H54 (cell line): Measurements from ENCODE around the gene ACBD6.

Experiments used
- DNase-seq: peaks from one replicate; pipeline ENCODE4 v3.0.0; 2011; ENCODE audit warnings: low spot score, mixed read lengths; ENCODE audit not compliant: insufficient read length
- FAIRE-seq: peaks from 3 replicates; lab custom pipeline; 2011; peaks lifted over from hg19 to GRCh38; lab: Jason Lieb, UNC
- POLR2A ChIP-seq: IDR thresholded peaks from 2 replicates; pipeline ENCODE4 v1.6.1; 2011; ENCODE audit warnings: low read depth, mild to moderate bottlenecking, low read length

Gene ACBD6

GRCh38 chr1:180261524-180262155 is 240.7 kb downstream of the ACBD6 start:
- no peak for TF ChIP-seq POLR2A
- no peak for FAIRE-seq
- DNase-seq, result no peak

DNA sequence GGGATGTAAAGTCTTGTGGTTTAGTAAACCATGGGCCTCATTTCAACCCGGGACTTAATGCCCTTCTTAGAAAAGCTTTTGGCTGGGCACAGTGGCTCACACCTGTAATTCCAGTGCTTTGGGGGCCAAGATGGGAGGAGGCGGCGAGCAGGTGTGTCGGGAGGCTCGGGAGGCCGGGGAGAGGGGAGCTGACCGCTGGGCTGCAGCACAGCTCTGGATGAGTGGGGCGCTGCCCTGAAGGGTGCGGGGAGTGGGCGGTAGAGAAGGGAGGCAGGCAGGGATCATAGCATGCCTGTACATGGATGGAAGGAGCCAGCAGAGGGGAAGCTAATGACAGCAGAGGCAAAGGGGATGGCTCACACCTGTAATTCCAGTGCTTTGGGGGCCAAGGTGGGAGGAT is 241.3 kb downstream of the ACBD6 start:
- no peak for FAIRE-seq

DNA sequence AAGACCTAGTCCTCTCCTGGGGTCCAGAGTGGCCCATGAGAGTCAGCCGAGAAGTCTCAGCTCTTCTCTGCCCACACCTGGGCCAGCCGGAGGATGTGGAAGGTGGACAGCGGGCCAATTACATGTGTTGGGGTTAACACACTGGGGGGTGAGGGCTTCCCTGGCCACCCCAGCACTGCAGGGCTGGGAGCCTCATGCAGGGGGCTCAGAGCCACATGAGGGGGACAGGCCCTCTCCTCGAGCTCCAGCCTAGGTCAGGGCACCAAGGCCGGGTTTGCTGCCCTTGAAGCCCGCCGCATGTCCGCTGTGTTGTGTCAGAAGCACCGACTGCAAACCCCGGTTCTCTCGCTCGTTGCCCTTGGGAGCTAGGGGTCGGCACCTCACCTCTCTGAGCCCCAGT is 241.8 kb downstream of the ACBD6 start:
- FAIRE-seq (no peak), DNase-seq (no peak)
- no peak for TF ChIP-seq POLR2A

More for the DNA sequence above, 241.3 kb downstream of the ACBD6 start:
- DNase-seq, result no peak
- no peak for TF ChIP-seq POLR2A

- no peak for TF ChIP-seq POLR2A
- DNase-seq (no peak), FAIRE-seq (no peak)
These were observed 242.7 kb downstream of the ACBD6 start for GRCh38 chr1:180259431-180260338.

GRCh38 chr1:180258935-180259334 is 243.4 kb downstream of the ACBD6 start:
- no peak for DNase-seq
- no peak for FAIRE-seq

DNA sequence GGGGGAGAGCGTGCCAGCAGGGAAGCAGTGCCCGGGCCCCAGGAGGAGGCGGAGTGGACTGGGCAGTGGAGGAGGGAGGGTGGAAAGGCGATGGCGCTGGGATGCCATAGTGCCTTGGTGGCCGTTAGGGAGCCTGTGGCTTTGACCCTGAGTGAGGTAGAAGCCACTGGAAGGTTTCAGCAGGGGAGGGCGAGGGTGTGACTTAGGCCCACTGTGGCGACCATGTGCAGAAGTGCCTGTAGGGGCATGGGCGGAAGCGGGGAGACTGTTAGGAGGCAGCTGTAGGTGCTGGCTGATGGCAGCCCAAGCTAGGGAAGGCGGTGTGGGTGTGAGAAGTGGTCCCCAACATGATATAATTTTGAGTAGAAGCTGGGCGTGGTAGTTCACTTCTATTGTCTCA is 244.1 kb downstream of the ACBD6 start:
- FAIRE-seq (no peak), DNase-seq (no peak)
- TF ChIP-seq POLR2A, result no peak

More at GRCh38 chr1:180258935-180259334, 243.4 kb downstream of the ACBD6 start:
- TF ChIP-seq POLR2A, result no peak

- no peak for TF ChIP-seq POLR2A
- DNase-seq (no peak), FAIRE-seq (no peak)
These were observed 244.9 kb downstream of the ACBD6 start for GRCh38 chr1:180257486-180257885.

GRCh38 chr1:180257028-180257386 is 245.4 kb downstream of the ACBD6 start:
- DNase-seq, result no peak
- no peak for FAIRE-seq
- TF ChIP-seq POLR2A, result no peak

GRCh38 chr1:180256341-180257027 is 245.9 kb downstream of the ACBD6 start:
- TF ChIP-seq POLR2A, result no peak
- FAIRE-seq (no peak), DNase-seq (no peak)

DNA sequence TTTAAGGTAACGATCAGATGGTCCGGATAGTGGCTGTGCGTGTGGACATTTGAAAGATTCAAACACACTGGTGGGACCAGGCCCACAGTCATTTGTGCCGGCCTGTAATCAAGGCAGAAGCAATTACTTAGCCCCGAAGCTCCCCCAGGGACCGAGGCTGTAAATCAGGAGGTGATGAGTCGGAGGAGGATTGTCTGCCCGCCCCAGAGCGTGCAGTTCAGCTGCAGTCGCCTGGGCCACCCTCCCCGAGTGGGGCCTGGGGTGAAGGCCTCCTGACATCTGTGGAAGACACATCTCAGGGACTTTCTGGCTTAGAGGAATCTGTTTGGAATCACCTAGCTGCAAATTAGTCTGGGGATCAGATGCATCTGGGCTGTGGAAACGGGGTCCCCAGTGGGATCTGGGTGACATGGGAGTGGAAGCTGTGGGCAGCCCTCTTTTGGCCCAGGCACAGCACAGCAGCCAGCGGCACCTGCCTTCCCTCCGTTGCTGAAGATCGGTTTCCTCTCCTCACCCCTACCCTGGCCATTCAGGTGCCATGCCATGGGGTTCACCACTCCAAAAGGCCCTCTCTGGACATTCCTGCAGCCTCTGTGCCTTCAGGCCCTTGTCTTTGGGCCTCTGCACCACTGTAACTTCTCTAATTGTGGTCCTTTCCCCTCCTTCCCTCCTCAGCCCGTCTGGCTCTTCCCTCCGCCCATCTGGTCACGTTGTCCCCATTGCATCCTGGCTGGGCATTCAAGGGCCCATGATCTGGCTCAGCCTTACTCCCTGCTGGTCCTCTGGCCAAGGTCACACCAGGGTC is 246.6 kb downstream of the ACBD6 start:
- FAIRE-seq, result no peak
- TF ChIP-seq POLR2A, result no peak
- DNase-seq, result no peak

- no peak for DNase-seq
- FAIRE-seq, result no peak
- no peak for TF ChIP-seq POLR2A
These were observed 247.5 kb downstream of the ACBD6 start for GRCh38 chr1:180254854-180255253.

DNA sequence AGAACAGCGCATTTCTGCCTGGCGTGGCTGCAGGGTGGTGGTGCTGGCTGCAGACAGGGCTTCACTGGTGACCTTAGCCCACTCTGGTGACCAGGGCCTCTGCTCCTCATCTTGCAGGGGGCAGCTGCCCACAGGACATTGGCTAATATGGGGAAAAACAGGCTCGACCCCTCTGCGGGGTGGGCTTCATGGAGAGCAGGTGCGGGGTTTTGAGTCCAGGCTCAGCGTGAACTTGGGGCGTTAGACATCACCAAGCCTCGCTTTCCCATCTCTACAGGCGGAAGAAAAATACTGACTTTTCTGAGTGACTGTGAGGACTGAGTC is 247.9 kb downstream of the ACBD6 start:
- FAIRE-seq (no peak), DNase-seq (no peak)
- no peak for TF ChIP-seq POLR2A
